Measurements from ENCODE around the gene UBTD1. TPM values are rescaled to one million over a fixed set of nuclear protein-coding genes. Genes with fewer than 3 reads are reported as not detected.
"Not testable (repeated sequence)": the region's sequence is repeated elsewhere in the genome, so short reads cannot be mapped to it uniquely, and the experiment has no call there.

The UBTD1 gene
- total and polyA plus RNA-seq, 2 donors: 3.5 to 23.6 TPM

DNA sequence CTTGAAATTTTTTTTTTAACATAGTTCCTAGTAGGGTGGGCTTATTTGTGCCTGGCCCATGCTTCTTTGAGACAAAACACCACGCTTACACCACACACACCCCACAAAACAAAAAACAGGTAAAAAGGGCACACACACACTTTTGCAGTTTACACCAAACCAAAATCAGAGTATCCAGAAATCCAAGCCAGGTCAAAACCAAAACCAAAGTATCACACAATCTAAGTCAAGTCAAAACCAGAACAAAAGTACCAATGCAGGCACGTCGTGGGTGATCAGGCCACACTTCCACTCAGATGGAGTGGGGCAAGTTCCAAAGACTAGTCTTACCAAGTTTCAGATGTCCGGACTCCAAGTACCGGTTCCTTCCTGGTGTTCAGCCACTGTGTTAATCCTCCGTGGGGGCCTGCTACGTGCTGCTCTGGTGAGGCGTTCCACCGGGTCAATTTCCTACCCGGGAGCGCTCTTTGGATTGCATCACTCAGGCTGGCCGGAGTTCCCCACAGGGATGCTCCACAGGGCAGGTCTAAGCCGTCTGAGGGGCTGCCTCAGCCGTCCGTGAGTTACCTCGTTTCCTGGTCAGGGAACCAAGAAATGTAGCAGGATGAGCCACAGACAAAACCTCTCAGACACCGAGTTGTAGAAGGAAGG lies 62.1 kb downstream of the UBTD1 start:
- H3K4me3 ChIP-seq (ENCODE audit: low read depth, low read length); DNase-seq (ENCODE audit: extremely low spot score); H3K36me3 ChIP-seq (ENCODE audit: insufficient read depth); H3K4me1 ChIP-seq (ENCODE audit: insufficient read depth); H3K27ac ChIP-seq (ENCODE audit: low read depth): not testable (repeated sequence)
- WGBS: 91% methylated on average over 17 of the region's 17 CpGs

DNA sequence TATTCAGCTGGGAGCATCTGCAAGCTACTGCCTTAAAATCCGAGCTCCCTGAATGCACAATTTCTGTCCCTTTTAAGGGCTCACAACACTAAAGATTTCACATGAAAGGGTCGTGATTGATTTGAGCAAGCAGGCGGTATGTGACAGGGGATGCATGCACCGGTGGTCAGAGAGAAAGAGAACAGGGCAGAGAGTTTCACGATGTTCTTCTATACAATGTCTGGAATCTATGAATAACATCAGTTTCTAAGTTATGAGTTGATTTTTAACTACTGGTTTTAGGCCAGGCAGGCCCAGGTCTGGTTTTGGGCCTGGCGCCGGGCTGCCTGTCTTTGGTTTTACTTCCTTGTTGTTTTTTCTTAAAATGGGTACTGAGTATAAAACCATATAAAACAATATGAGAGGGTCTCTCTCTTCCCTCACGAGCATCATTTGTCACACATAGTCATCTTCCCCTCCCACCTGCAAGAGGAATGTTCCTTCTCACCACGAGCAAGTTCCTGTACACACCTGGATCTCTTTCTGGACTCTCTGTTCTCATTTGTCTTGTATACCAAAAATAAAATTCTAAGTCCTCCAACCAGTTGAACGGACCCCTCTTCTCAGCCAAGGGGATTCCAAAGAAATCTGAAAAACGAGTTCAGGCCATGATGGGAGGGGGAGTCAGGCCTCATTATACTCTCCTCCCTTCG lies 62.8 kb downstream of the UBTD1 start:
- H3K27ac ChIP-seq (ENCODE audit: low read depth); H3K4me3 ChIP-seq (ENCODE audit: low read depth, low read length); DNase-seq (ENCODE audit: extremely low spot score); H3K36me3 ChIP-seq (ENCODE audit: insufficient read depth); H3K4me1 ChIP-seq (ENCODE audit: insufficient read depth): not testable (repeated sequence)
- 91% methylated on average over 12 of the region's 12 CpGs for WGBS

DNA sequence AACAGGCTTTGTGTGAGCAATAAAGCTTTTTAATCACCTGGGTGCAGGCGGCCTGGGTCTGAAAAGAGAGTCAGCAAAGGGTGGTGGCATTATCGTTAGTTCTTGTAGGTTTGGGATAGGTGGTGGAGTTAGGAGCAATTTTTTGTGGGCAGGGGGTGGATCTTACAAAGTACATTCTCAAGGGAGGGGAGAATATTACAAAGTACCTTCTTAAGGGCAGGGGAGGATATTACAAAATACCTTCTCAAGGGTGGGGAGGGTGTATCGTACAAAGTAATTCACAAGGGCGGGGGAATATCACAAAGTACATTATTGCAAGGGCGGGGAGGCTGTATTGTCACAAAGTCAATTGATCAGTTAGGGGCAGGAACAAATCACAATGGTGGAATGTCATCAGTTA lies 63.6 kb downstream of the UBTD1 start:
- H3K4me1 ChIP-seq (ENCODE audit: insufficient read depth); H3K27ac ChIP-seq (ENCODE audit: low read depth); H3K36me3 ChIP-seq (ENCODE audit: insufficient read depth); H3K4me3 ChIP-seq (ENCODE audit: low read depth, low read length); DNase-seq (ENCODE audit: extremely low spot score): not testable (repeated sequence)
- WGBS: 96% methylated on average over 5 of the region's 5 CpGs

DNA sequence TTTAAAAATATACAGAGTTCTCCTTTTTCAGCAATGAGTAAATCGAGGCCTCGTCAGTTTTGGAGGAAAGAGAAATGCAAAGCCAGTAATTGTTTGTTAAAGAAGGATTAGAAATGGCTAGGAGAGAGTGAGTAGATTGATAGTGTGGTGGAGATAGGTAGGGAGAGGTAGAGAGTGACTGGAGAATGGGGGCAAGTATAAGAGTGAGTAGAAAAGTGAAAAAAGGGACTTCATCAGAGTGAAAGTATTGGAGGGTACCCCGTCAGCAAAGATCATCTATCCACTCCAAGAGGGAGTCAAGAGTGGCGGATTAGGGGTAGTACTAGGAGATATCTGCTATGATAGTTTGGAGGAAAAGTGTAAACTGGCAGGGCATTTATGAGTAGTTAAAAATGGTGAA lies 64.6 kb downstream of the UBTD1 start:
- H3K4me1 ChIP-seq (ENCODE audit: insufficient read depth): no peaks in the 10 kb centered on the region

DNA sequence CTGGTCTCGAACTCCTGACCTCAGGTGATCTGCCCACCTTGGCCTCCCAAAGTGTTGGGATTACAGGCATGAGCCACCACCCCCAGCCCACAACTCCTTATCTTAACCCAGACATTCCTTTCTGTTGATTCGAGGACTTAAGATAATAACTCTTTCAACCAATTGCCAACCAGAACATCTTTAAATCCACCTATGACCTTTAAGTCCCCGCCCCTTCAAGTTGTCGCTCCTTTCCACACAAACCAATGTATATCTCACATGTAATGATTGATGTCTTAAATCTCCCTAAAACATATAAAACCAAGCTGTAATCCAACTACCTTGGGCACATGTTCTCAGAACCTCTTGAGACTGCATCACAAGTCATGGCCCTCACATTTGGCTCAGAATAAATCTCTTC lies 66.1 kb downstream of the UBTD1 start:
- H3K36me3 ChIP-seq (ENCODE audit: insufficient read depth): no peaks in the 10 kb centered on the region
- no peak for DNase-seq (ENCODE audit: extremely low spot score)
- H3K4me1 ChIP-seq (ENCODE audit: insufficient read depth): no peaks in the 10 kb centered on the region
- H3K27ac ChIP-seq (ENCODE audit: low read depth): no peak overlapping the region
- H3K4me3 ChIP-seq (ENCODE audit: low read depth, low read length): no peak overlapping the region
- WGBS: 85% methylated on average over 4 of the region's 4 CpGs

More for the DNA sequence above, 64.6 kb downstream of the UBTD1 start:
- WGBS: 94% methylated on average over 4 of the region's 4 CpGs
- Histone ChIP-seq H3K4me3 (ENCODE audit: low read depth, low read length) (no peak overlapping the region), H3K27ac (ENCODE audit: low read depth) (no peak overlapping the region), H3K36me3 (ENCODE audit: insufficient read depth) (no peaks in the 10 kb centered on the region)
- no peak for DNase-seq (ENCODE audit: extremely low spot score)

DNA sequence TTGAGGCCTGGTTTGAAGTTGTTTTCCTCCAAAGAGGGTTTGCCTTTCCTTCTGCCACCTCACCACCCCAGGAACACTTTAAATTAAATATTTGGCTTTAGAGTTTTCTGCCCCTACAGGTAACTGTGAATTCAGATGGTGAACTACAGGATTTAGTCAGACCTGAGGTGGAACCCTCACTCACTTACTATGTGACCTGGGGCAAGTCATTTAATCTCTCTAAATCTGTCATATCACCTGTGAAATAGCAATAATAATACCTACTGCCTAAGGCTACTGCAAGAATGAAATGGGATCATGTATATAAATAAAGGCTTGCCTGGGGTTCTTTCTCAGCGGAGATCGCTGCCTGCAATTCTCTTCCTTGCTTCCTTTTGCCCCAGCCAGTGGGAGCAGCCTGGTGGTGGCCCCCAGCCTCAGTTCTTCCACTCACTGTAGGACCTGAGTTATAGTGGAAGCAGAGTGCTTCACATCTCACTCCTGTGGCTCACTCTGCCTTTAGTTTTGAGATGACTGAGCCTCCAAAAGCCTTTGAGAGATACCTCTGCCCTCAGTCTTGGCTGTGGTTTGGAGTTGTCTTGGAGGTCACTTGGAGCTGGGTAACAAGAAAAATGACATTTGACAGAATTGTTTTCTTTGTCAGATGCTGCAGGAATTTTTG lies 67.7 kb downstream of the UBTD1 start:
- Histone ChIP-seq H3K36me3 (ENCODE audit: insufficient read depth) (no peaks in the 10 kb centered on the region), H3K4me3 (ENCODE audit: low read depth, low read length) (no peak overlapping the region), H3K4me1 (ENCODE audit: insufficient read depth) (no peaks in the 10 kb centered on the region), H3K27ac (ENCODE audit: low read depth) (no peak overlapping the region)
- no peak for DNase-seq (ENCODE audit: extremely low spot score)
- WGBS: 96% methylated on average over 2 of the region's 2 CpGs

DNA sequence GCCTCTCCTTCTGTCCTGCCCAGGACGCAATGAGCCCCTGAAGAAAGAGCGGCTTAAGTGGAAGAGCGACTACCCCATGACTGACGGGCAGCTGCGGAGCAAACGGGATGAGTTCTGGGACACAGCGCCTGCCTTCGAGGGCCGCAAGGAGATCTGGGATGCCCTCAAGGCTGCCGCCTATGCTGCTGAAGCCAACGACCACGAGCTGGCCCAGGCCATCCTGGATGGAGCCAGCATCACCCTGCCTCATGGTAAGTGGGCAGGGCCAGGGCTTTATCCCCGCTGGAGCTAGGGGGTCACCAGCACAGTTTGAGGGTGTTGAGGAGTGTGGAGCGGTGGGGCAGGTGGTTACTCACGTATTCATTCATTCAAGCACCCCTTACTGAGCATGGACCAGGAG lies 69.2 kb downstream of the UBTD1 start:
- Histone ChIP-seq H3K4me1 (ENCODE audit: insufficient read depth) (no peaks in the 10 kb centered on the region), H3K36me3 (ENCODE audit: insufficient read depth) (no peaks in the 10 kb centered on the region), H3K27ac (ENCODE audit: low read depth) (no peak overlapping the region), H3K4me3 (ENCODE audit: low read depth, low read length) (no peak overlapping the region)
- no peak for DNase-seq (ENCODE audit: extremely low spot score)
- WGBS: 95% methylated on average over 15 of the region's 15 CpGs

DNA sequence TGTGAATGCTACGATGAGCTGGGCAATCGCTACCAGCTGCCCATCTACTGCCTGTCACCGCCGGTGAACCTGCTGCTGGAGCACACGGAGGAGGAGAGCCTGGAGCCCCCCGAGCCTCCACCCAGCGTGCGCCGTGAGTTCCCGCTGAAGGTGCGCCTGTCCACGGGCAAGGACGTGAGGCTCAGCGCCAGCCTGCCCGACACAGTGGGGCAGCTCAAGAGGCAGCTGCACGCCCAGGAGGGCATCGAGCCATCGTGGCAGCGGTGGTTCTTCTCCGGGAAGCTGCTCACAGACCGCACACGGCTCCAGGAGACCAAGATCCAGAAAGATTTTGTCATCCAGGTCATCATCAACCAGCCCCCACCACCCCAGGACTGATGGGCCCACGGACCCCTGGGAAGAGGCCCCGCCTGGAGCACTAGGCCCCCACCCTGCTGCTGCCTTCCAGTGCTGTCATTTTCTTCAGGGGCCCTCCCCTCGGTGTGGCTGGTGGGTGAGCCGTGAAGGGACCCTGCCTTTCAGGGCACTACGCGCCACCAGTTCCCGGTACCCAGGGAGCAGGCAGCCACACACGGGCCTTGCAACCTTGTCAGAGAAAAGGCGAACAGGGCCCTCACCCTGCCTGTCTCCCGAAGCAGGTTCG lies 71.5 kb downstream of the UBTD1 start:
- WGBS: 93% methylated on average over 33 of the region's 33 CpGs
- no peak overlapping the region for H3K4me3 ChIP-seq (ENCODE audit: low read depth, low read length)
- H3K27ac ChIP-seq (ENCODE audit: low read depth): no peak overlapping the region
- no peak for DNase-seq (ENCODE audit: extremely low spot score)
- no peaks in the 10 kb centered on the region for H3K36me3 ChIP-seq (ENCODE audit: insufficient read depth)
- H3K4me1 ChIP-seq (ENCODE audit: insufficient read depth): no peaks in the 10 kb centered on the region

DNA sequence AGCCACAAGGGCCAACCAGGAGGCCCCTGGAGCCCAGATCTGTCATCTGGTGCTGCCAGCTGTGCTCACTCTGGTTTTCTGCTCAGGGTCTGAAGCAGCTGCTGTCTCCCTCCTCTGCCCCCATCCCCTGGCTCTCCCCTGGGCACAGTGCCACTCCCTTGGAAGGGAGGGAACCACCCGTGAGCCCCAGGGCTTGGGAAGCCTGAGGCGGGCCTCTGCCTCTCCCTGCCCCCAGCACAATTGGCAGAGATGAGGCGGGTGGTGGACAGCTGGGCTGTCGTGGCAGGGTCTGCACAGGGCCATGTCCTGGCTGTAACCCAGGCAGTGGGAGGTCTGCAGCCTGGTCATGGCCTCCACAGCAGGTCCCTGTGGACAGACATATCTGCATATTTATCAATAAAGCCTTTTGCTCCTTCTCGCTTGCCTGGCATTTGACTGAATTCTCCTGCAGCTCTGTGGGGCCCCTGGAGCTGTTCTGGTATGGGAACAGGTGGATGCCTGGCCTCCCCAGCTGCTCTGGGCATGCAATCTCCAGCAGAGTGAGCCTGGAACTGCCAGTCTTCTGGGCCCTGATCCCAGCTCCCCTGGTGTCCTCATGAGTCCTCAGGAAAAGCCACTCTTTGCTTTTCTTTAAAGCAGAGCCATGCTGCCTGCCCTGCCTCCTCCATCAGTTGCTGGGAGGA lies 72.2 kb downstream of the UBTD1 start:
- Histone ChIP-seq H3K4me3 (ENCODE audit: low read depth, low read length) (no peak overlapping the region), H3K4me1 (ENCODE audit: insufficient read depth) (no peaks in the 10 kb centered on the region), H3K27ac (ENCODE audit: low read depth) (no peak overlapping the region), H3K36me3 (ENCODE audit: insufficient read depth) (no peaks in the 10 kb centered on the region)
- no peak for DNase-seq (ENCODE audit: extremely low spot score)
- WGBS: 74% methylated on average over 5 of the region's 5 CpGs

DNA sequence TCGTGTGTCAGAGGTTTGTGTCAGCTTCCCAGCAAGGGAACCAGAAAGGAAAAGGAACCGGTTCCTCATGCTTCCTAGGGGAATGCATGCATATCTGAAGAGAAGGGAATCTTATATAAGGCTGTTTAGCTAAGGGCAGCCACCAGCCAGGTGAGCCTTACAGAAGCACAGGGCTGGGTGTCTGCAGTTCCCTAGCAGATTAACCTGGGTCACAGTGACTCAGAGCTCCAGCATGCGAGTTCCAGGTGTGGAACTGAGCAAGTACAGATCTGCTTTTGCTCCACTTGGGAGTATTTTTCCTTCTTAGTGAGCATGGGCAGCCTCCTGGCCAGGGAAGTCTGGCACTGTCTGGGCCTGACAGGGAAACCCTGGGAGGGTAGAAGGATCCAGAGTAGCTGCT lies 72.9 kb downstream of the UBTD1 start:
- WGBS: 82% methylated on average over 3 of the region's 3 CpGs
- no peaks in the 10 kb centered on the region for H3K36me3 ChIP-seq (ENCODE audit: insufficient read depth)
- peak overlapping the region; percentile 81 for H3K27ac ChIP-seq (ENCODE audit: low read depth)
- no peak for DNase-seq (ENCODE audit: extremely low spot score)
- H3K4me1 ChIP-seq (ENCODE audit: insufficient read depth): no peaks in the 10 kb centered on the region
- no peak overlapping the region for H3K4me3 ChIP-seq (ENCODE audit: low read depth, low read length)

DNA sequence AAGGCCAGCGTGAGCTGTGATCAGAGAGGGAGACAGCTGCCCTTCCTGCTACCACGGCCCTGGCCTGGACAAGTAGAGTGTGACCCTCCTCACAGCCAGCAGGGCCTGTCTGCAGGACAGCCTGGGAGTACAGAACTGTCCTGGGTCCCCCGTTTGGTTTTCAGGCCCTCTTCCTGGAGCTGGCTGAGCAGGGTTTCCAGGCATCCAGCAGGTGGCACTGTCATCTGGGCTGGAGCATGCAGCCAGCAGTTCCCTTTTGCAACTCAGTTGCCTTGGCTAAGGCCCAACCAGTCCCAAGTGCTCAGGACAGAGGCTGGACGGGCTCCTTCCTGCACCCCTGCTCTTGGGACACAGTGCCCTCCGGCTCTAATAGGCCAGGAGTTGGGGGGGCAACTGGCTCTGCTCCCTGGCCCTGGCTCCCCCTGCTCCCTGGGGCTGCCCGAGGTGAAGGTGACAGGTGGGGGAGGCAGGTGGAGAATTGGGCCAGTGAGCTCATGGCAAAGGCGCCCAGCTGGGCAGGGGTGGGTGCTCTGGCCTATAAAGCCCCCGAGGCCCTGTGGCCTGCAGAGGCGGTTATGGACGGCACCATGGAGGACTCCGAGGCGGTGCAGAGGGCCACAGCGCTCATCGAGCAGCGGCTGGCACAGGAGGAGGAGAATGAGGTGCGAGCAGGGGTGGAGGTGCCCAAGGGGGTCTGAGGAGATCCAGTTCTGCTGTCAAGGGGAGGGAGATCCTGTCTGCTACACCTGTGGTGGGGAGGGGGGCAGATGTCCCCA lies 73.7 kb downstream of the UBTD1 start, which contains the start of gene ANKRD2:
TSS of gene ANKRD2 (plus strand) at position 566 of the 776 bp plus-strand sequence. CDS start at position 576, 10 bp downstream.
- DNase-seq (ENCODE audit: extremely low spot score): no peak
- H3K4me3 ChIP-seq (ENCODE audit: low read depth, low read length): no peak within 1 kb of the TSS
- H3K36me3 ChIP-seq (ENCODE audit: insufficient read depth): no peaks in the 10 kb centered on the region
- H3K27ac ChIP-seq (ENCODE audit: low read depth): peak within 1 kb of the TSS; percentile 81
- H3K4me1 ChIP-seq (ENCODE audit: insufficient read depth): no peaks in the 10 kb centered on the region
- 68% methylated on average over 16 of the region's 16 CpGs for WGBS

DNA sequence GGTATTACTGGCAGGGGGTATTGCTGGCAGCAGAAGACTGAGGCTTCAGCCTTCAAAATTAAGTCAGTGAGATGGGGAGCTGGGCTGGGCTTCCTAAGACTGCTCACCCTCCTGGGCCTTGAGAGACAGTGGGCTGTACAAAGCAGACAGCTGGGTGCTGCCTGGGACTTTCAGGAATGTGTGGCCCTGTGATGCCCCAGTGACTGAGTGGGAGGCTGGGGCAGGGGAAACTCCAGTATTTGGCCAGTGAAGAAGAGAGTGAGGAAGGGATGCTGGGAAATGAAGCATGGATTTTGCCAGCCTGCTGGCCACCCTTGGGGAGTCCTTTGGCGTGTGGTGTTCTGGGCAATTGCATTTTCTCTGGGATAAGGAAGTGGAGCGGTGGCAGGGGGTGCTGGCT lies 74.3 kb downstream of the UBTD1 start:
- Histone ChIP-seq H3K27ac (ENCODE audit: low read depth) (no peak overlapping the region), H3K4me3 (ENCODE audit: low read depth, low read length) (no peak overlapping the region), H3K4me1 (ENCODE audit: insufficient read depth) (no peaks in the 10 kb centered on the region), H3K36me3 (ENCODE audit: insufficient read depth) (no peaks in the 10 kb centered on the region)
- 99% methylated on average over 2 of the region's 2 CpGs for WGBS
- DNase-seq (ENCODE audit: extremely low spot score): no peak

DNA sequence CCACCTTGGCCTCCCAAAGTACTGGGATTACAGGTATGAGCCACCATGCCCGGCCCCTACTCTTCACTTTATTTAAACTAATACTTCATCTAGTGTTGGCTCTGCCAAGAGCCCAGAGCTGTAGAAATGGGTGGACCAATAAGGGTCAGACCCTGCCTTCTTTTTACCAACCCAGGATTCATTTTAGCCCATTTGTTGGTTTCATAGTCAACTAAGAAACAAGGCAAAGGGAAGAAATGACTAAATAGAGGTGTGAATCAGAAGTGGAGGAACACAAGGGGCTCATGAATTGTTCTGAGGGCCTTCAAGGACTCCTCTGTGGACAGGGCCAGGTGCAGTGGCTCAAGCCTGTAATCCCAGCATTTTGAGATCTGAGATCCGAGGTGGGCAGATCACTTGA lies 74.9 kb downstream of the UBTD1 start:
- no peak for DNase-seq (ENCODE audit: extremely low spot score)
- no peak overlapping the region for H3K4me3 ChIP-seq (ENCODE audit: low read depth, low read length)
- no peaks in the 10 kb centered on the region for H3K36me3 ChIP-seq (ENCODE audit: insufficient read depth)
- WGBS: 61% methylated on average over 2 of the region's 2 CpGs
- no peaks in the 10 kb centered on the region for H3K4me1 ChIP-seq (ENCODE audit: insufficient read depth)
- H3K27ac ChIP-seq (ENCODE audit: low read depth): no peak overlapping the region

Data from urinary bladder (tissue), 4 donors.